Caki2 (cell line): ENCODE measurements around the gene LAPTM5. TPM values are rescaled to one million over a fixed set of nuclear protein-coding genes. Genes with fewer than 3 reads are reported as not detected.
A peak's percentile ranks its signal among the peaks of the same experiment; 100 is the strongest.

Experiments used
- DNase-seq: peaks from one replicate; pipeline ENCODE4 v3.0.0-alpha.2; 2015; ENCODE audit warnings: low read depth
- in situ Hi-C: cut with HindIII; loops from 2 replicates; pipeline ENCODE4 v1.10.0; 2016; ENCODE audit warnings: low sequenced_read_pairs, low pct_unique_long_range_greater_than_20kb, mixed read lengths
- total RNA-seq: library from RNA; depleted of rRNA; stranded (reverse); fragments of >200 nt; shearing (Covaris generic); gene quantifications from 2 replicates; pipeline ENCODE4 v1.2.3, GENCODE V29; 2014; ENCODE audit warnings: low replicate concordance

LAPTM5 gene
- total RNA-seq, 1 experiment from 2014 or later = 0.17 TPM

- in situ Hi-C loops = no loop called here
- DNase-seq = no peak
Observed at GRCh38 chr1:30762152-30762929, 4.8 kb upstream of the LAPTM5 start.

- no peak for DNase-seq
- in situ Hi-C loops = no loop called here
Observed at GRCh38 chr1:30761381-30762151, 4.0 kb upstream of the LAPTM5 start.

GRCh38 chr1:30760596-30761324, 3.2 kb upstream of the LAPTM5 start:
- no peak for DNase-seq
- in situ Hi-C loops = no loop called here

- no peak for DNase-seq
- in situ Hi-C loops = no loop called here
Observed at GRCh38 chr1:30759718-30760281, 2.2 kb upstream of the LAPTM5 start.

- DNase-seq = peak; percentile 14
- in situ Hi-C loops = no loop called here
Observed at GRCh38 chr1:30758785-30759380, 1.3 kb upstream of the LAPTM5 start.

GRCh38 chr1:30758121-30758688, 631 bp upstream of the LAPTM5 start:
- no peak for DNase-seq
- in situ Hi-C loops = no loop called here

GRCh38 chr1:30756545-30757351, 826 bp downstream of the LAPTM5 start:
- in situ Hi-C loops = no loop called here
- DNase-seq = peak; percentile 71

- no peak for DNase-seq
- in situ Hi-C loops = no loop called here
Observed at GRCh38 chr1:30756206-30756544, 1.4 kb downstream of the LAPTM5 start.

GRCh38 chr1:30755746-30756145, 1.8 kb downstream of the LAPTM5 start:
- DNase-seq = no peak
- in situ Hi-C loops = no loop called here

- DNase-seq = no peak
- in situ Hi-C loops = no loop called here
Observed at GRCh38 chr1:30755334-30755733, 2.2 kb downstream of the LAPTM5 start.

- in situ Hi-C loops = no loop called here
- DNase-seq = no peak
Observed at GRCh38 chr1:30754684-30755171, 2.8 kb downstream of the LAPTM5 start.

- in situ Hi-C loops = no loop called here
Observed at GRCh38 chr1:30753660-30754123, 3.9 kb downstream of the LAPTM5 start.

GRCh38 chr1:30753118-30753517, 4.5 kb downstream of the LAPTM5 start:
- in situ Hi-C loops = no loop called here
- DNase-seq = no peak

More at GRCh38 chr1:30753660-30754123, 3.9 kb downstream of the LAPTM5 start:
- DNase-seq = no peak

GRCh38 chr1:30752651-30752908, 5.0 kb downstream of the LAPTM5 start:
- in situ Hi-C loops = no loop called here
- no peak for DNase-seq

GRCh38 chr1:30751830-30752650, 5.5 kb downstream of the LAPTM5 start:
- in situ Hi-C loops = no loop called here
- DNase-seq = no peak

- no peak for DNase-seq
Observed at GRCh38 chr1:30750731-30751291, 6.8 kb downstream of the LAPTM5 start.

More at GRCh38 chr1:30750731-30751291, 6.8 kb downstream of the LAPTM5 start:
- in situ Hi-C loops = no loop called here
